Naive thymus-derived CD8-positive, alpha-beta T cell (primary cell): ENCODE measurements around the gene CTXN1. TPM values are rescaled to one million over a fixed set of nuclear protein-coding genes. Genes with fewer than 3 reads are reported as not detected.

Source experiments
- ATAC-seq, 2 donors: fragments of 150-1000 bp; cut with Tn5 transposase in 1 of 2; sonication (Bioruptor Pico), chemical (Tn5 transposase) in 1 of 2; 1 replicate in 1 of 2; 2 replicates in 1 of 2; pipeline ENCODE4 v1.10.0; 2021; ENCODE audit warnings: mild to moderate bottlenecking in 2 of 2, moderate library complexity in 2 of 2
- POLR2A ChIA-PET: fragments of 350-600 bp; sonication (Branson Sonifier 250); formaldehyde crosslinking; loops from one replicate; lab custom pipeline; 2021; ENCODE audit warnings: antibody characterized with exemption; lab: Charles Lee
- DNase-seq, 10 donors: peaks; one replicate each; pipeline versions ENCODE4 v3.0.0 to v3.0.0-alpha.2; 2020 to 2022
- H3K27ac Mint-ChIP-seq, 10 donors: one replicate each; pipeline ENCODE4 v1.8.0; 2020 to 2022; ENCODE audit warnings: mild to moderate bottlenecking in 10 of 10, mixed read lengths in 10 of 10, moderate library complexity in 4 of 10, inconsistent platforms in 1 of 10
- H3K27me3 Mint-ChIP-seq, 5 donors: one replicate each; pipeline ENCODE4 v1.8.0; 2021 to 2022; ENCODE audit warnings: mixed read lengths in 5 of 5
- H3K36me3 Mint-ChIP-seq, 3 donors: one replicate each; pipeline ENCODE4 v1.8.0; 2020 to 2022; ENCODE audit warnings: mixed read lengths in 3 of 3, mild to moderate bottlenecking in 2 of 3, inconsistent platforms in 1 of 3
- H3K4me1 Mint-ChIP-seq, 4 donors: one replicate each; pipeline ENCODE4 v1.8.0; 2021 to 2022; ENCODE audit warnings: mixed read lengths in 4 of 4
- H3K4me3 Mint-ChIP-seq, 10 donors: one replicate each; pipeline ENCODE4 v1.8.0; 2020 to 2022; ENCODE audit warnings: mild to moderate bottlenecking in 10 of 10, mixed read lengths in 10 of 10, moderate library complexity in 6 of 10, inconsistent platforms in 1 of 10
- H3K9me3 Mint-ChIP-seq, 9 donors: one replicate each; pipeline ENCODE4 v1.8.0; 2020 to 2022; ENCODE audit warnings: mixed read lengths in 9 of 9, mild to moderate bottlenecking in 3 of 9, inconsistent platforms in 1 of 9, moderate library complexity in 1 of 9
- polyA plus RNA-seq, 3 donors: library from polyadenylated mRNA; unstranded; fragments of 300-500 nt; fragmentation: Illumina TruSeq; gene quantifications; one replicate each; pipeline ENCODE4 v1.2.3, GENCODE V29; 2021
- total RNA-seq, 8 experiments: library from RNA in 2 of 8; stranded (reverse) in 2 of 8; gene quantifications; one replicate each; pipeline ENCODE4 v1.2.3 and lab custom pipeline; 2021 to 2026

Gene CTXN1
- total and polyA plus RNA-seq, 5 experiments from 2014 or later: not detected

DNA sequence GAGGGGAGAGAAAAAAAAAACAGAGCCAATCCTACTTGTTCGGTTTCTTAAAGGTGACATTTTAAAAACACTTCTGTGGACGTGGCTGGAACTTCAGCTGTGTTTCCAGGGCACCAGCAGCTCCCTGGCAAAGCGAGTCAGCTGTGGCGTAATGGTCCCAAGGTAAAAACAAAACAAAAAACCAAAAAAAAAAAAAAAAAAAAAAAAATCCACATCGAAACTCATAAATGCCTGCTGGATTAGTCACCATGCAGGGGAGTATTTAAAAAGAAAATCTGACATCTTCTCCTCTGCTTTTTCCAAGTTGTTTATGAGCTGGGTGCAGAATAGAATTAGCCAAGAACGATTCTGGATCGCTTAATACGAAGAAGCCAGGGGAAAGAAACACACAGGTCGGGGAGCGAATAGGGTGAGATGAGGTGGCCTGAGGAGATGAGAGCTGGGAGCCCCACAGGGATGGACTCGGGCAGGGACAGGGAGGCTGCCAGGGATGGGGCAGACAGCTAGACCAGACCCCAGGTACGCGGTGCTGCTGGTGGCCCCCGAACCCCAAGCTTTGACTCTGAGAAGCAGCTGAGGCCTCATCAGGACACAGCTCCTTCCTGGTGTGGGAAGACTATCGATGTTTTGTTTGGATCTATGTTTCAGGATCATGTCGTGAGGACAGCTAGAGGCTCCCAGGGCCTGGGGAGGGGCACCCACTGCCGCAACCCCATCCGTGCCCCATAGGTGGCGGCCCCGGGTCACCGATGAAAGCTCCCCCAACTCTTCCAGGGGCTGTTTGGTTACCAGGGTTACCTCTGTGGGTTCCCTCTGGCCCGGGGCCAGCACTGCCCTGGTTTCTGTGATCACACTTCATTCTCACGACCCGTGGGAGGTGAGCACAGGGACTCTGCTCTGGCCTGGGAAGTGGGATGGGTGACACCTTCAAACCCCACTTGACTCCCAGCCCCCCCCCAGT lies 3.1 kb upstream of the CTXN1 start:
- Mint-ChIP-seq H3K27ac (peak overlapping the region in 7 of 10 donors; percentile 62 to 88 (median 79)), H3K4me1 (peaks cover 11 to 25% (median 14%) of the 10 kb centered on the region in 4 donors), H3K36me3 (peaks cover 0 to 19% (median 2%) of the 10 kb centered on the region in 3 donors), H3K4me3 (peak overlapping the region in 4 of 10 donors; percentile 2 to 56 (median 13)), H3K9me3 (peaks cover 0 to 2% (median 0%) of the 10 kb centered on the region in 9 donors), H3K27me3 (peaks cover 0 to 1% (median 0%) of the 10 kb centered on the region in 5 donors)
- DNase-seq: peak; percentile 55 to 87 (median 78)
- POLR2A ChIA-PET: interaction anchor here (0.6 to 4.4 kb wide), 6 partner anchors 8 to 1779 kb away, joined by 3 to 21 read pairs (median 4); partner anchors contain the start of genes ELAVL1, SNAPC2 and TIMM44
- peak; percentile 48 to 73 for ATAC-seq

- POLR2A ChIA-PET: interaction anchor here (0.9 to 4.4 kb wide), 2 partner anchors 9 to 16 kb away, joined by 3 to 21 read pairs; partner anchors contain the start of gene TIMM44
- Mint-ChIP-seq H3K4me1 (peaks cover 11 to 25% (median 15%) of the 10 kb centered on the region in 4 donors), H3K4me3 (peak overlapping the region in 7 of 10 donors; percentile 2 to 63 (median 48)), H3K36me3 (peaks cover 0 to 15% (median 2%) of the 10 kb centered on the region in 3 donors), H3K9me3 (peaks cover 0 to 2% (median 0%) of the 10 kb centered on the region in 9 donors), H3K27ac (peak overlapping the region in 4 of 10 donors; percentile 43 to 88 (median 78)), H3K27me3 (peaks cover 0 to 1% (median 0%) of the 10 kb centered on the region in 5 donors)
- DNase-seq (no peak), ATAC-seq (no peak)
Observed at GRCh38 chr19:7928334-7928706, 2.4 kb upstream of the CTXN1 start.

GRCh38 chr19:7927605-7928333 lies 1.8 kb upstream of the CTXN1 start:
- Mint-ChIP-seq H3K36me3 (peaks cover 0 to 17% (median 2%) of the 10 kb centered on the region in 3 donors), H3K4me3 (peak overlapping the region in 4 of 10 donors; percentile 4 to 28 (median 21)), H3K9me3 (peaks cover 0 to 2% (median 0%) of the 10 kb centered on the region in 9 donors), H3K4me1 (peaks cover 11 to 30% (median 20%) of the 10 kb centered on the region in 4 donors), H3K27me3 (peaks cover 0 to 1% (median 0%) of the 10 kb centered on the region in 5 donors), H3K27ac (peak overlapping the region in 3 of 10 donors; percentile 20 to 88 (median 83))
- POLR2A ChIA-PET: interaction anchor here (1.2 to 2.2 kb wide), 2 partner anchors 16 to 24 kb away, joined by 5 to 15 read pairs; partner anchors contain the start of genes MAP2K7 and TIMM44
- ATAC-seq: no peak
- peak in 1 of 10 donors; percentile 17 for DNase-seq

GRCh38 chr19:7926727-7927604 lies 1.0 kb upstream of the CTXN1 start:
- peak overlapping the region in 3 of 10 donors; percentile 14 to 83 (median 37) for H3K27ac Mint-ChIP-seq
- peaks cover 0 to 2% (median 0%) of the 10 kb centered on the region in 9 donors for H3K9me3 Mint-ChIP-seq
- H3K4me3 Mint-ChIP-seq: peak overlapping the region; percentile 45 to 77 (median 66)
- H3K36me3 Mint-ChIP-seq: peaks cover 0 to 18% (median 2%) of the 10 kb centered on the region in 3 donors
- H3K27me3 Mint-ChIP-seq: peaks cover 0 to 1% (median 0%) of the 10 kb centered on the region in 5 donors
- no peak for ATAC-seq
- no peak for DNase-seq
- peaks cover 11 to 34% (median 23%) of the 10 kb centered on the region in 4 donors for H3K4me1 Mint-ChIP-seq
- POLR2A ChIA-PET: interaction anchor here (1.2 to 2.2 kb wide), 2 partner anchors 17 to 23 kb away, joined by 5 to 15 read pairs; partner anchors contain the start of genes MAP2K7 and TIMM44

DNA sequence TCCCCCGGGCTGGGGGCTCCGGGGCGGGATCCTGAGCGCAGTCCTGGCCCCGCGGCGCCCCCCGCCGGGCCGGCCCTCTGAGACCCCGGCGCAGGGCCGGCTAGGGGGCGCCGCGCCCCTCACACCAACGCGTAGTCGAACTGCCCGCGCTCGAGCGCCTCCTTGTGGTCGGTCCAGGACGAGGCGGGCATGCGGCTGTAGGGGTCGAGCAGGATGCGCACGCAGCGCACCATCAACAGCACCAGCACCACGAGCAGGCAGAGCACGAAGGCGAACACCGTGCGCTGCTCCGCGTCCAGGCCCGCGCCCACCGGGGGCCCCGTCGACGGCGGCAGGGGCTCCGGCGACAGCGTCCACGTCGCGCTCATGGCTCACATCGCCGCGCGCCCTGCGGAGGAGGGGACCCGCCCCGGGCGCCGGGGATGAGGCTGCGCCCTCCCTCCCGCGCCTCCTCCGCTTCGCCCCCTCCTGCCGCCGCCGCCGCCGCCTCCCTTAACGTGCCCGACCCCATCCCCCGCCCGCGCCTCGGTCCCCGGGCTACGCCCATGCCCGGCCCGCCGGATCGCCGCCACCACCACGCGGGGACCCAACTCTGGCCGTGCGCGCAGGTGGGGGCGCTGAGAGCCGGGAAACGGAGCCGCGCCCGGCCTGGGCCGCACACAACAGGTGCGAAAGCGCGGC lies 624 bp downstream of the CTXN1 start:
- H3K4me1 Mint-ChIP-seq: peaks cover 15 to 45% (median 36%) of the 10 kb centered on the region in 4 donors
- H3K27me3 Mint-ChIP-seq: peaks cover 0 to 1% (median 0%) of the 10 kb centered on the region in 5 donors
- H3K9me3 Mint-ChIP-seq: peaks cover 0 to 2% (median 0%) of the 10 kb centered on the region in 9 donors
- POLR2A ChIA-PET: no interaction called here
- peak; percentile 69 to 88 (median 79) for DNase-seq
- ATAC-seq: peak; percentile 39 to 47
- H3K4me3 Mint-ChIP-seq: peak overlapping the region; percentile 70 to 88 (median 82)
- peak overlapping the region in 5 of 10 donors; percentile 40 to 95 (median 85) for H3K27ac Mint-ChIP-seq
- peaks cover 0 to 12% (median 0%) of the 10 kb centered on the region in 3 donors for H3K36me3 Mint-ChIP-seq

DNA sequence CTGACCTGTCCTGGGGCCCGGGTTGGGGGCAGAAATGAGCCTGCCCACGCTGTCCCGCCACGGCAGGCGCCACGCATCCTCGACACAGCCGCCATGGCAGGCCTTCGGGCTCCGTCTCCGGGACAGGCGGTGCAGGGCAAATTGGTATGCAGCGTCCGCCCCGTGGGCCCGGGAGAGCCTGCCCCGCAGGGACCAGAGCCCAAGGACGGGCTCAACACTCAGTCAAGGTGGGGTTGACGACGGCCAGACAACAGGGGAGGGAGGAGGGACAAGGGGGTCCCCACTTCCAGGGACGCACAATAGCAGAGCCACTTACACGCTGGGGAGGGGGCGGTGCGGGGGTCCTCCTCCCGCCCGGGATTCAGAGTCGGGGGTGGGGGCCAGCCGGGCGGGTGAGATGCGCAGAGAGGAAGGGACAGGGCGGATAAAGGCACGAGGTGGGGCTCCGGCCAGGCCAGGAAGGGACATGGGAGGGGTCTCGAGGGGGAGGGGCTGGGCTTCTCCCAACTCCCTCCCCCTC lies 1.2 kb downstream of the CTXN1 start:
- POLR2A ChIA-PET: no interaction called here
- H3K4me3 Mint-ChIP-seq: peak overlapping the region in 2 of 10 donors; percentile 59 to 73

GRCh38 chr19:7924241-7924640 lies 1.7 kb downstream of the CTXN1 start:
- peak overlapping the region in 4 of 10 donors; percentile 6 to 57 (median 34) for H3K27ac Mint-ChIP-seq
- H3K27me3 Mint-ChIP-seq: peaks cover 2 to 8% (median 8%) of the 10 kb centered on the region in 5 donors
- POLR2A ChIA-PET: interaction anchor here (2.3 kb wide), 1 partner anchor 55 kb away, joined by 6 read pairs; no protein-coding TSS in a partner anchor
- H3K36me3 Mint-ChIP-seq: peaks cover 0 to 14% (median 0%) of the 10 kb centered on the region in 3 donors
- peaks cover 0 to 2% (median 0%) of the 10 kb centered on the region in 9 donors for H3K9me3 Mint-ChIP-seq
- H3K4me3 Mint-ChIP-seq: peak overlapping the region in 8 of 10 donors; percentile 59 to 78 (median 64)
- no peak for DNase-seq
- H3K4me1 Mint-ChIP-seq: peaks cover 20 to 49% (median 43%) of the 10 kb centered on the region in 4 donors
- ATAC-seq: no peak

More for the DNA sequence above, 1.2 kb downstream of the CTXN1 start:
- H3K9me3 Mint-ChIP-seq: peaks cover 0 to 2% (median 0%) of the 10 kb centered on the region in 9 donors
- DNase-seq (peak in 1 of 10 donors; percentile 61), ATAC-seq (no peak)
- peak overlapping the region in 1 of 10 donors; percentile 84 for H3K27ac Mint-ChIP-seq
- H3K36me3 Mint-ChIP-seq: peaks cover 0 to 13% (median 0%) of the 10 kb centered on the region in 3 donors
- peaks cover 20 to 48% (median 41%) of the 10 kb centered on the region in 4 donors for H3K4me1 Mint-ChIP-seq
- peaks cover under 1 to 6% (median 4%) of the 10 kb centered on the region in 5 donors for H3K27me3 Mint-ChIP-seq

DNA sequence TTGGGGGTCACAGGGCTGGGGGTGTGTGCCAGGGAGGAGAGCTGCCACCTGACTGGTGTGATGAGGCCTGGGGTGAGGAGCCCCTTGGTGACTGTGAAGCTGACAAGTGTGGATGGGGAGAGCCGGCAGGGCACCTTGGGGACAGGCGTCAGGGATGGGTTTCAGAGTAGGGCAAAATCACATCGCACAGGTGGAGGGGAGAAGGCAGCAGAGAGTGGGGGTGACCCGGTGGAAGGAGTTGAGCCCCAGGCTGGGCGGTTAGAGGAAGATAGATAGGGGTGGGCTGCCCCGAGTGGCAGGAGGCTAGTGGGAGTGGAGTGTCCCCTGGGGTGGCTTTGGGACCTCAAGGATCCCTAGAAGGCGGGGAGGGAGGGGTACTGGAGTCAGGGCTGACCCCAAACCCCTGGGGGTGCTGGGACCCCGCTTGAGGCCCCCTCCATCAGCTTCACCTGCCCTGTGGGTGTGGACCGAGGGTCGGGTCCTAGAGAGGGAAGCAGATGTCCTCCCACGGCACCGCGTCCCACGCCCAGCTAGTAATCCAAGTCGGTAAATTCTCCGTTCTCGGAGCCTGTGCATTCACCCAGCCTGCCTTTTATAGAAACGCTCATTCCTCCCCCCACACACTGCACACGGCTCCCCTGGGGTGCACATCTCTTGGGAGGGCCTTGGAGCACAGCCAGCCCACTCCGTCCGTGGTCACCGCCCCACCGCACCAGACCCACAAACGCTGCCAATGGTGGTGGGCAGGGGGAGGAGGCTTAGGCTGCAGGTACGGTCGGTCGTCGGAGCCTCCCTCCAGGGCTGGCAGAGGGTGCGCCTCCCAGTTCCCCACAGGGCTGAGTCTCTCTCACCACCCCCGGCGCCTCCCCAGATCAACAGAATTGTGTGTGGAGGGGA lies 2.4 kb downstream of the CTXN1 start:
- H3K9me3 Mint-ChIP-seq: peaks cover 0 to 2% (median 0%) of the 10 kb centered on the region in 9 donors
- DNase-seq (no peak), ATAC-seq (no peak)
- POLR2A ChIA-PET: interaction anchor here (0.6 to 7.5 kb wide), 4 partner anchors 20 to 1463 kb away, joined by 3 to 66 read pairs (median 6); partner anchors contain the start of genes MAP2K7 and TIMM44
- H3K4me1 Mint-ChIP-seq: peaks cover 17 to 45% (median 39%) of the 10 kb centered on the region in 4 donors
- peaks cover 0 to 14% (median 0%) of the 10 kb centered on the region in 3 donors for H3K36me3 Mint-ChIP-seq
- H3K27ac Mint-ChIP-seq: peak overlapping the region in 4 of 10 donors; percentile 13 to 57 (median 24)
- peaks cover 2 to 9% (median 8%) of the 10 kb centered on the region in 5 donors for H3K27me3 Mint-ChIP-seq
- peak overlapping the region in 8 of 10 donors; percentile 14 to 52 (median 28) for H3K4me3 Mint-ChIP-seq

- H3K9me3 Mint-ChIP-seq: peaks cover 0 to 2% (median 0%) of the 10 kb centered on the region in 9 donors
- peaks cover 7 to 16% (median 11%) of the 10 kb centered on the region in 5 donors for H3K27me3 Mint-ChIP-seq
- peaks cover 0 to 14% (median 0%) of the 10 kb centered on the region in 3 donors for H3K36me3 Mint-ChIP-seq
- H3K4me1 Mint-ChIP-seq: peaks cover 20 to 45% (median 43%) of the 10 kb centered on the region in 4 donors
- POLR2A ChIA-PET: interaction anchor here (0.6 to 7.5 kb wide), 4 partner anchors 20 to 1462 kb away, joined by 5 to 69 read pairs (median 36); partner anchors contain the start of genes MAP2K7 and TIMM44
- DNase-seq (no peak), ATAC-seq (no peak)
- no peak overlapping the region for H3K27ac Mint-ChIP-seq
- peak overlapping the region in 6 of 10 donors; percentile 14 to 54 (median 38) for H3K4me3 Mint-ChIP-seq
Observed at GRCh38 chr19:7922836-7923195, 3.1 kb downstream of the CTXN1 start.
